Trophoblast cell (in vitro differentiated cells and primary cell): Measurements from ENCODE around the gene DIAPH2.

Experiments
- DNase-seq, 2 donors: peaks; one replicate each; pipeline ENCODE4 v3.0.0-alpha.2; 2016
- H2AFZ ChIP-seq: 2 replicates; pipeline ENCODE4 v1.6.1; 2013; ENCODE audit warnings: low read length, moderate library complexity, mild to moderate bottlenecking; ENCODE audit not compliant: insufficient read depth, poor library complexity
- H2AK5ac ChIP-seq: 2 replicates; pipeline ENCODE4 v1.6.1; 2013; ENCODE audit warnings: mild to moderate bottlenecking, low read length
- H2BK120ac ChIP-seq: 2 replicates; pipeline ENCODE4 v1.6.1; 2013; ENCODE audit warnings: low read length, mild to moderate bottlenecking, moderate library complexity; ENCODE audit not compliant: insufficient read depth, poor library complexity
- H2BK12ac ChIP-seq: 2 replicates; pipeline ENCODE4 v1.6.1; 2013; ENCODE audit warnings: mild to moderate bottlenecking, low read length, moderate library complexity
- H2BK5ac ChIP-seq: 2 replicates; pipeline ENCODE4 v1.6.1; 2013; ENCODE audit warnings: low read length, low read depth, moderate library complexity, mild to moderate bottlenecking; ENCODE audit not compliant: poor library complexity
- H3K14ac ChIP-seq: 2 replicates; pipeline ENCODE4 v1.6.1; 2013; ENCODE audit warnings: mild to moderate bottlenecking, low read length
- H3K18ac ChIP-seq: 2 replicates; pipeline ENCODE4 v1.6.1; 2013; ENCODE audit warnings: mild to moderate bottlenecking, low read length
- H3K23ac ChIP-seq: 2 replicates; pipeline ENCODE4 v1.6.1; 2013; ENCODE audit warnings: low read length
- H3K27ac ChIP-seq: 2 replicates; pipeline ENCODE4 v1.5.1; 2013; ENCODE audit warnings: low read depth, mild to moderate bottlenecking, inconsistent platforms, low read length, moderate library complexity
- H3K27me3 ChIP-seq: 2 replicates; pipeline ENCODE4 v1.6.1; 2013; ENCODE audit warnings: inconsistent platforms, mild to moderate bottlenecking, low read length, moderate library complexity; ENCODE audit not compliant: insufficient read depth
- H3K36me3 ChIP-seq, 2 experiments: 1 replicate in 1 of 2; 2 replicates in 1 of 2; pipeline ENCODE4 v1.6.1; 2013; ENCODE audit warnings: low read length in 2 of 2, mild to moderate bottlenecking in 2 of 2, moderate library complexity in 1 of 2; ENCODE audit not compliant: insufficient read depth in 2 of 2, control insufficient read depth in 1 of 2
- H3K4ac ChIP-seq: 2 replicates; pipeline ENCODE4 v1.6.1; 2013; ENCODE audit warnings: low read depth, mild to moderate bottlenecking, low read length, moderate library complexity
- H3K4me1 ChIP-seq, 2 experiments: 1 replicate in 1 of 2; 2 replicates in 1 of 2; pipeline ENCODE4 v1.6.1; 2013; ENCODE audit warnings: low read length in 2 of 2, mild to moderate bottlenecking in 2 of 2, moderate library complexity in 1 of 2; ENCODE audit not compliant: insufficient read depth in 2 of 2, control insufficient read depth in 1 of 2
- H3K4me2 ChIP-seq: 2 replicates; pipeline ENCODE4 v1.6.1; 2013; ENCODE audit warnings: inconsistent platforms, mild to moderate bottlenecking, low read length, moderate library complexity
- H3K4me3 ChIP-seq: 2 replicates; pipeline ENCODE4 v1.5.1; 2013; ENCODE audit warnings: mild to moderate bottlenecking, low read depth, low read length, inconsistent platforms
- H3K79me1 ChIP-seq: one replicate; pipeline ENCODE4 v1.6.1; 2013; ENCODE audit warnings: low read length
- H3K79me2 ChIP-seq: 2 replicates; pipeline ENCODE4 v1.6.1; 2013; ENCODE audit warnings: low read length, mild to moderate bottlenecking; ENCODE audit not compliant: control insufficient read depth, insufficient read depth, poor library complexity
- H3K9ac ChIP-seq: 2 replicates; pipeline ENCODE4 v1.6.1; 2013; ENCODE audit warnings: mild to moderate bottlenecking, low read length
- H3K9me3 ChIP-seq: 2 replicates; pipeline ENCODE4 v1.6.1; 2013; ENCODE audit warnings: low read depth, mild to moderate bottlenecking, control low read depth, inconsistent platforms, low read length; ENCODE audit not compliant: insufficient read depth
- H4K12ac ChIP-seq: 2 replicates; pipeline ENCODE4 v1.6.1; 2013; ENCODE audit warnings: low read depth, mild to moderate bottlenecking, low read length, moderate library complexity
- H4K8ac ChIP-seq: 2 replicates; pipeline ENCODE4 v1.6.1; 2013; ENCODE audit warnings: low read depth, mild to moderate bottlenecking, low read length, moderate library complexity
- H4K91ac ChIP-seq: one replicate; pipeline ENCODE4 v1.6.1; 2013; ENCODE audit warnings: low read depth, mild to moderate bottlenecking, low read length, moderate library complexity
- WGBS: extraction: QIAGEN DNeasy Blood & Tissue Kit; methylation state at CpG from one replicate; pipeline ENCODE4 v1.1.7; 2013; ENCODE audit warnings: missing lambda C conversion rate; ENCODE audit not compliant: insufficient read length, insufficient coverage; ENCODE audit errors: extremely low coverage; 5-methylcytosine and 5-hydroxymethylcytosine counted together

Gene DIAPH2

GRCh38 chrX:97482666-97483300 is 798.1 kb downstream of the DIAPH2 start:
- DNase-seq: no peak
- no peak overlapping the region for H2BK120ac ChIP-seq
- H3K79me1 ChIP-seq: no peaks in the 10 kb centered on the region
- H3K79me2 ChIP-seq: no peaks in the 10 kb centered on the region
- no peak overlapping the region for H3K23ac ChIP-seq
- H3K4ac ChIP-seq: no peak overlapping the region
- H2AFZ ChIP-seq: no peak overlapping the region
- H3K9ac ChIP-seq: no peak overlapping the region
- no peak overlapping the region for H2BK12ac ChIP-seq
- H3K27ac ChIP-seq: no peak overlapping the region
- WGBS: no CpG with 5 or more reads among the region's 1 CpG
- no peak overlapping the region for H4K12ac ChIP-seq
- H3K9me3 ChIP-seq: no peaks in the 10 kb centered on the region
- H4K8ac ChIP-seq: no peak overlapping the region
- H3K14ac ChIP-seq: no peak overlapping the region
- H3K4me1 ChIP-seq: peaks cover 0 to 3% of the 10 kb centered on the region in 2 experiments
- H2BK5ac ChIP-seq: no peak overlapping the region
- H4K91ac ChIP-seq: no peak overlapping the region
- H3K27me3 ChIP-seq: no peaks in the 10 kb centered on the region
- no peak overlapping the region for H3K4me3 ChIP-seq
- H3K4me2 ChIP-seq: no peak overlapping the region
- no peak overlapping the region for H2AK5ac ChIP-seq
- H3K36me3 ChIP-seq: no peaks in the 10 kb centered on the region
- no peak overlapping the region for H3K18ac ChIP-seq

- Histone ChIP-seq H3K27me3 (no peaks in the 10 kb centered on the region), H3K9ac (no peak overlapping the region), H2AFZ (no peak overlapping the region), H2BK120ac (no peak overlapping the region), H4K91ac (no peak overlapping the region), H3K4ac (no peak overlapping the region), H4K8ac (no peak overlapping the region), H3K14ac (no peak overlapping the region), H3K27ac (no peak overlapping the region), H3K9me3 (no peaks in the 10 kb centered on the region), H2BK12ac (no peak overlapping the region), H3K79me2 (no peaks in the 10 kb centered on the region), H3K4me1 (no peaks in the 10 kb centered on the region), H3K18ac (no peak overlapping the region), H2BK5ac (no peak overlapping the region), H4K12ac (no peak overlapping the region), H3K4me2 (no peak overlapping the region), H3K36me3 (no peaks in the 10 kb centered on the region), H3K23ac (no peak overlapping the region), H3K79me1 (no peaks in the 10 kb centered on the region), H2AK5ac (no peak overlapping the region), H3K4me3 (no peak overlapping the region)
- DNase-seq: peak in 1 of 2 donors; percentile 38
- WGBS: no CpG with 5 or more reads among the region's 2 CpGs
These were observed 806.0 kb downstream of the DIAPH2 start for GRCh38 chrX:97490656-97491055.

- no peaks in the 10 kb centered on the region for H3K9me3 ChIP-seq
- peak overlapping the region; percentile 34 for H3K27ac ChIP-seq
- no peaks in the 10 kb centered on the region for H3K27me3 ChIP-seq
- H3K23ac ChIP-seq: no peak overlapping the region
- no peak overlapping the region for H3K4me3 ChIP-seq
- H2BK120ac ChIP-seq: no peak overlapping the region
- H2AFZ ChIP-seq: no peak overlapping the region
- H2BK5ac ChIP-seq: peak overlapping the region; percentile 31
- DNase-seq: peak in 1 of 2 donors; percentile 31
- WGBS: no CpG with 5 or more reads among the region's 1 CpG
- H4K91ac ChIP-seq: no peak overlapping the region
- no peaks in the 10 kb centered on the region for H3K4me1 ChIP-seq
- H3K9ac ChIP-seq: no peak overlapping the region
- H4K8ac ChIP-seq: no peak overlapping the region
- no peak overlapping the region for H4K12ac ChIP-seq
- H2AK5ac ChIP-seq: no peak overlapping the region
- H3K79me2 ChIP-seq: no peaks in the 10 kb centered on the region
- H3K4me2 ChIP-seq: no peak overlapping the region
- no peak overlapping the region for H3K18ac ChIP-seq
- no peak overlapping the region for H3K14ac ChIP-seq
- H3K79me1 ChIP-seq: no peaks in the 10 kb centered on the region
- H3K4ac ChIP-seq: no peak overlapping the region
- no peak overlapping the region for H2BK12ac ChIP-seq
- H3K36me3 ChIP-seq: no peaks in the 10 kb centered on the region
These were observed 810.2 kb downstream of the DIAPH2 start for GRCh38 chrX:97494756-97495372.

GRCh38 chrX:97498093-97498492 is 813.5 kb downstream of the DIAPH2 start:
- Histone ChIP-seq H3K9ac (no peak overlapping the region), H2AFZ (no peak overlapping the region), H2BK120ac (no peak overlapping the region), H3K14ac (no peak overlapping the region), H3K36me3 (no peaks in the 10 kb centered on the region), H4K12ac (no peak overlapping the region), H3K27ac (no peak overlapping the region), H3K4me2 (no peak overlapping the region), H3K23ac (no peak overlapping the region), H3K4me1 (no peaks in the 10 kb centered on the region), H2BK5ac (no peak overlapping the region), H3K27me3 (no peaks in the 10 kb centered on the region), H2AK5ac (no peak overlapping the region), H4K8ac (no peak overlapping the region), H3K4me3 (no peak overlapping the region), H2BK12ac (no peak overlapping the region), H3K4ac (no peak overlapping the region), H3K79me1 (no peaks in the 10 kb centered on the region), H3K18ac (no peak overlapping the region), H3K9me3 (no peaks in the 10 kb centered on the region), H4K91ac (no peak overlapping the region), H3K79me2 (no peaks in the 10 kb centered on the region)
- DNase-seq: no peak
- WGBS: no CpG with 5 or more reads among the region's 2 CpGs
